Measurements from ENCODE around the gene CPXM2.

The CPXM2 gene

GRCh38 chr10:123904834-123905409 is 13.3 kb upstream of the CPXM2 start:
- DNase-seq: peak in 7 of 56 donors; percentile 10 to 43 (median 15)

- DNase-seq: peak in 1 of 56 donors; percentile 2
These were observed 12.0 kb upstream of the CPXM2 start for GRCh38 chr10:123903621-123904020.

GRCh38 chr10:123901621-123902020 is 10.0 kb upstream of the CPXM2 start:
- no peak for DNase-seq

- no peak for DNase-seq
These were observed 5.5 kb upstream of the CPXM2 start for GRCh38 chr10:123897146-123897545.

- no peak for DNase-seq
These were observed 4.8 kb upstream of the CPXM2 start for GRCh38 chr10:123896246-123896927.

- peak in 1 of 56 donors; percentile 1 for DNase-seq
These were observed 2.0 kb upstream of the CPXM2 start for GRCh38 chr10:123893651-123894050.

- DNase-seq: peak in 3 of 56 donors; percentile 2 to 53 (median 39)
These were observed 857 bp downstream of the CPXM2 start for GRCh38 chr10:123890756-123891143.

- DNase-seq: peak in 11 of 56 donors; percentile 9 to 53 (median 24)
These were observed 1.4 kb downstream of the CPXM2 start for GRCh38 chr10:123890226-123890625.

GRCh38 chr10:123889821-123890220 is 1.8 kb downstream of the CPXM2 start:
- no peak for DNase-seq

- no peak for DNase-seq
These were observed 2.9 kb downstream of the CPXM2 start for GRCh38 chr10:123888751-123889150.

- no peak for DNase-seq
These were observed 3.4 kb downstream of the CPXM2 start for GRCh38 chr10:123888256-123888655.

- DNase-seq: peak in 9 of 56 donors; percentile 7 to 31 (median 22)
These were observed 5.3 kb downstream of the CPXM2 start for GRCh38 chr10:123886292-123886691.

GRCh38 chr10:123885406-123886170 is 6.0 kb downstream of the CPXM2 start:
- peak in 1 of 56 donors; percentile 3 for DNase-seq

GRCh38 chr10:123884907-123885381 is 6.7 kb downstream of the CPXM2 start:
- peak in 14 of 56 donors; percentile 9 to 65 (median 38) for DNase-seq

- no peak for DNase-seq
These were observed 7.2 kb downstream of the CPXM2 start for GRCh38 chr10:123884351-123884906.

- DNase-seq: no peak
These were observed 7.8 kb downstream of the CPXM2 start for GRCh38 chr10:123883673-123884320.

GRCh38 chr10:123882681-123883445 is 8.7 kb downstream of the CPXM2 start:
- no peak for DNase-seq

- DNase-seq: no peak
These were observed 9.4 kb downstream of the CPXM2 start for GRCh38 chr10:123882177-123882576.

GRCh38 chr10:123879606-123880257 is 11.9 kb downstream of the CPXM2 start:
- peak in 1 of 56 donors; percentile 11 for DNase-seq
